GM04503 (cell line): ENCODE results near the gene ARHGAP6.
"Not testable (repeated sequence)": the region's sequence is repeated elsewhere in the genome, so short reads cannot be mapped to it uniquely, and the experiment has no call there.

Experiments used
- DNase-seq: peaks from one replicate; pipeline ENCODE4 v3.0.0-alpha.2; 2012; ENCODE audit warnings: low read depth

ARHGAP6 gene

GRCh38 chrX:11395859-11396258 lies 269.9 kb downstream of the ARHGAP6 start:
- no peak for DNase-seq

- DNase-seq: no peak
Measured at GRCh38 chrX:11393949-11394654, 271.6 kb downstream of the ARHGAP6 start.

DNA sequence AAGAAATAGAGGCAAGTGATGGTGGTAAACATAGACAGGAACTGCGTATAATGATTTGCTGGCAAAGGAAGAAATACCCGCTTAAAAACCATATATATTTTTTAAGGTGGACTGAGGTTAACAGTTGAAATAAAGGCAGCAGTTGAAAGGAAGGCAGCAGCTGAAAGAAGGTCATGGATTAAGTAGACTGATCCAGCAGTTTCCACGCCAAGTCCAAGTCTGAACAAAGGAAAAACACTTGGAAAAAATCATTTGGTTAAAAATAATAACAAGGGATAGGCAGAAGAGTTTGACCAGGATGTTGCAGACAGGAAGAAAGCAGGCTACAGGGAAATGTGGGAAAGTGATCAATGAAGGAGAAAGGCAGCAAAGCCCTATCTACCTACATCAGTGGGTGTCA lies 278.9 kb downstream of the ARHGAP6 start:
- DNase-seq: no peak

- peak; percentile 42 for DNase-seq
Measured at GRCh38 chrX:11386001-11386523, 279.7 kb downstream of the ARHGAP6 start.

DNA sequence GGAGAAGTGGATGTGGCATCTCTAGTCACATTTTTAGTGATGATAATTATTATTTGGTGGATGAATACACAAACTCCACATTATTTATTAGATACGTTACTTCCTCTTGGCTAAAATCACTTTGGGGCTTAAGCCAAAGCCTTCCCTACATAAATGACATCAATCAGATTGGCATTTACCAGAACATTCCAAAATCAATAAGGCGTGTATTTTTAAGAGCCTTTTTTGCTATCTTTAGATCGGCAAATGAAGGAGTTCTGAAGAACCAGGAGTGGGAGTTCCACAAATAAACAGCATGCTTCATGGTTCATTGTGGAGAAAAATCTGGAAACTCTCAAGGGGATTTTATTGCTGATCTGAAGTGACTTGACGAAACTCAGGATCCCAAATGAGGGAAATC lies 282.8 kb downstream of the ARHGAP6 start:
- DNase-seq: no peak

GRCh38 chrX:11381464-11381863 lies 284.3 kb downstream of the ARHGAP6 start:
- DNase-seq: no peak

GRCh38 chrX:11380187-11380844 lies 285.4 kb downstream of the ARHGAP6 start:
- no peak for DNase-seq

GRCh38 chrX:11376163-11376562 lies 289.6 kb downstream of the ARHGAP6 start:
- no peak for DNase-seq

DNA sequence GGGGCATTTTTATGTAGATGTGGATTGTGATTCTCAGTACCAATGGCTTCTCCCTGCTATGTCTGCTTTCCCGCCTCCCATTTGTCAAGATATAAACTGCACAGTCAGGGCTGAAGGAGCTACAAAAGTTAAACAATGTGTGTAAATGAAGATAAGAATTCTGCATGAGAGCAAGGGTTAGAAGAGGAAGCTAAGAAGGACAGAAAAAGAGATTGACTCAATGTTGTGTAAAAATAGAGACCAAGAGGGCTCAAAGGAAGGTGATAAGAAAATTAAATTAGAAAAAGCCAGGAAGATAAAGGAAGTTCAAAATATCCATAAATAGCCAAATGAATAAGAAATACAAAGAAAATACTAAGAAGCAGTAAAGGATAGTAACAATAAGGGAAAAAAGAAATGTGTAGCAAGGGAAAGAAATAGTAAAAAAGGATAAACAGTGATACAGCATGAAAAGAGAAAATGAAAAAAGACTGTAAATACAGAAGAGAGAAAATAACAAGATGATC lies 290.1 kb downstream of the ARHGAP6 start:
- no peak for DNase-seq

DNA sequence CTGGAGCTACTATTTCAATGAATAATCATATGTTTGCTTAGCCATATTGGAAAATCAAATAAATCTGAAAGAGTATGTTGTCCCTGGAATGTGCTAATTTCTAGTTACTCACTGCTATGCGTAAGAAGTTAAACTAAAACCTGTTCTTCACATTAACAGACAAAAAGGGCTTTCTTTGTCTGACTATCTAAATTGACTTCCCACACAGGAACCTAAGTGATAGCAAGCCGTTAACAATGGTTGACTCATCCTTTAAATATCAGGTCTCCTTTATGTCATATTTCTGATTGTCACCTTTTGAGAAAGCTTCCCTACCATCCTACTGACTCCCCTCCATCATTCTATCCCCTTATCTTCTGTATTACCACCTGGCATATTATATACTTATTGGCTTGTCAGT lies 291.1 kb downstream of the ARHGAP6 start:
- DNase-seq: no peak

DNA sequence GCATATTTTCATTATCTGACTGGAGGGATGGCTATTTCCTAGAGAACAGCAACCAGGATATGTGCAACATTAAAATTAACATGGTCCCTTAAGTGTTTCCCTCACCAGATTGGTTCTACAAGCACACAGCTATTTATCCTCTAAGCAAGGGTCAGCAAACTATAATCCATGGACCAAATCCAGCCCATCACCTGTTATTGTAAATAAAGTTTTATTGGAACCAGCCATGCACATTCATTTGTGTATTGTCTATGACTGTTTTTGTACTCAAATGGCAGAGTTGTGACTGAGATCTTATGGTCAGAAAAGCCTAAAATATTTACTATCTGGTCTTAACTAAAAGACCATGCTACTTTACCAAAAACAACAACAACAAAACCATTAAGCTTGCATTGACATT lies 294.6 kb downstream of the ARHGAP6 start:
- DNase-seq: no peak

- no peak for DNase-seq
Measured at GRCh38 chrX:11367609-11368430, 297.9 kb downstream of the ARHGAP6 start.

DNA sequence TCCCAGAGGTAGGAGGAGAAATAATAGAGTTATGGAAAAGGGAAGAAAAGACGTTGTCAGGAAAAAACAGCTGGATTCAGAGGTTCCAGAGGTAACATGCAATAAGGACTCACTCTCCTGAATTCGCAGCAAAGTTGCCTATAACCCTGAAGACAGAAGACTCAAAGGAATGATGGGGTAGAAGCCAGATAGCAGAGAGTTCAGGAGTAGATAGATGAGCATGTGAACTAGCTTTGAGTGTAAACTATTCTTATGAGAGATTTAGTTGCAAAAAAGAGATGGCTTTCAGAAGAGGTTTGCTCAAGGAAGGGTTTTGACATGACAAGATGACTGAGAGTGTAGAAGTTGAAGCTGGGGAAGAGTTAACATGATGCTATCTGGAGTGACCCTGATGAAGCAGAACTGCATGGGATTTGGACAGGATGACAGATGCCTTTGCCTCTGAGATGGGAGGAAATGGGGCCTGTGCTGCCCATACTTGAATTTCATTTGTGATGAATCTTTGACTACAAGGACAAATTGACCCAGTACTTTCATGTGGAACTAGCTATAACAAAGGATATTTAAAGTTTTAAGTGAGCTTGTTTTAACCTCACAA lies 298.6 kb downstream of the ARHGAP6 start:
- DNase-seq: no peak

DNA sequence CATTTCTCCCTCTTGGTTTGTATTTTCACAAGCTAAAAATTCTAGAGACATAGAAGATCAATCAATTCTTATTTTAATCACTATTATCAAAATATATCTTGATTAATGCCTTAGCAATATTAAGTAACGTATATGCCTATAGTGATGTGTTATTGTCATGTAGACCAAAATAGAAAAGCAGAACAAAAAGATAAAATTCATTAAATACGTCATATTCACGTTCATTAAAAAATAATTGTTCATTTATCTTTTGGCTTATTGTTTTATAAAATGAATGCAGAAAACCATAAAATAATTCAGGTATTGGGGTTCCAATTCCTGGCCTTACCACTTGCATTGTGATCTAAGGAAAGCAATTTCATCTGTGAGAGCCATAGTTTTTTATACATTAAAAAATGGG lies 300.3 kb downstream of the ARHGAP6 start:
- DNase-seq: no peak

GRCh38 chrX:11364835-11365234 lies 300.9 kb downstream of the ARHGAP6 start:
- no peak for DNase-seq

DNA sequence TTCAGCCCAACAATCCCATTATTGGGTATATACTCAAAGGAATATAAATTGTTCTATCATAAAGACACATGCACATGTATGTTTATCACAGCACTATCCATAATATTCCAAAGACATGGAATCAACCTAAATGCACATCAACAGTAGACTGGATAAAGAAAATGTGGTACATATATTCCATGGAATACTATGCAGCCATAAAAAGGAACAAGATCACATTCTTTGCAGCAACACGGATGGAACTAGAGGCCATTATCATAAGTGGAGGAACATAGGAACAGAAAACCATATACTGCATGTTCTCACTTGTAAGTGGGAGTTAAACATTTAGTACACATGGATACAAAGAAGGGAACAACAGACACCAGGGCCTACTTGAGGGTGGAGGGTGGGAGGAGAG lies 301.9 kb downstream of the ARHGAP6 start:
- not testable (repeated sequence) for DNase-seq

DNA sequence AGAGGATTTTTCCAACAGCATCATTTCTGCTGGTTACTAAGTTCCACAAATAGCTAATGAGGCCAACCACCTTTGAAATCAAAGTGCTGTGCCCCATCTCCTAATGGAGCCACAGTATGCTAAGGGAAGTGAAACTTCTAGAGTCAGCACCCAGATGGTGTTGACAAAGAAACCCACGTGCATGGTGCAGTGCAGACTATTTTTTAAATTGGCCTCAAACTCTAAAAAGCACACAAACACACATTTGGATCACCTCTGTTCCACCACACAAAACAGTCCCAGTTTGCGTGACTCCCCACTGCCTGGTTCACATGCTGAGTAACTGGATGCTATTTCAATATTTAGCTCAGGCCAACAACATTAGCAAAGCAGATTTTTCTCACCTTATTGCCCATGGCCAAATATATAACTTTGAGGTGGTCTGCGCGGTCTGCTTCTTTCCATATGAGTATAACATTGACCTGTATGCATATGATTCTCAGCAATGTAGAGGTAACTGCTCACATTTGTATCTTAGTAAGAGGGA lies 302.6 kb downstream of the ARHGAP6 start:
- no peak for DNase-seq

DNA sequence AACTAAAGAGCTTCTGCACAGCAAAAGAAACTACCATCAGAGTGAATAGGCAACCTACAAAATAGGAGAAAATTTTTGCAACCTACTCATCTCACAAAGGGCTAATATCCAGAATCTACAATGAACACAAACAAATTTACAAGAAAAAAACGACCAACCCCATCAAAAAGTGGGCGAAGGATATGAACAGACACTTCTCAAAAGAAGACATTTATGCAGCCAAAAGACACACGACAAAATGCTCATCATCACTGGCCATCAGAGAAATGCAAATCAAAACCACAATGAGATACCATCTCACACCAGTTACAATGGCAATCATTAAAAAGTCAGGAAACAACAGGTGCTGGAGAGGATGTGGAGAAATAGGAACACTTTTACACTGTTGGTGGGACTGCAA lies 304.1 kb downstream of the ARHGAP6 start:
- DNase-seq: not testable (repeated sequence)

DNA sequence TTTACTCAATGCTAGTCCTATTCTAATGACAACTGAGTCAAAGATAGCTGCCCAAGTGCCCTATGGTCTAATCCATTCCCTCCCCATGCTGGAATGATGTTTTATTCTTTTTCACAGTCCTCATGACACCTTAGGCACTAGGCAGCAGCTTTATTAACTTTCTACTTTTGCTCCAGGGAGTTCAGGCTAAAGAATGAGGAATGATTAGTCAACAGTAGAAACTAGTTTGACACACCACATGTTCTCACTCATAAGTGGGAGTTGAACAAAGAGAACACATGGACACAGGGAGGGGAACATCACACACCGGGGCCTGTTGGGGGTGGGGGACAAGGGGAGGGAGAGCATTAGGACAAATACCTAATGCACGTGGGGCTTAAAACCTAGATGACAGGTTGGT lies 309.8 kb downstream of the ARHGAP6 start:
- DNase-seq: not testable (repeated sequence)

DNA sequence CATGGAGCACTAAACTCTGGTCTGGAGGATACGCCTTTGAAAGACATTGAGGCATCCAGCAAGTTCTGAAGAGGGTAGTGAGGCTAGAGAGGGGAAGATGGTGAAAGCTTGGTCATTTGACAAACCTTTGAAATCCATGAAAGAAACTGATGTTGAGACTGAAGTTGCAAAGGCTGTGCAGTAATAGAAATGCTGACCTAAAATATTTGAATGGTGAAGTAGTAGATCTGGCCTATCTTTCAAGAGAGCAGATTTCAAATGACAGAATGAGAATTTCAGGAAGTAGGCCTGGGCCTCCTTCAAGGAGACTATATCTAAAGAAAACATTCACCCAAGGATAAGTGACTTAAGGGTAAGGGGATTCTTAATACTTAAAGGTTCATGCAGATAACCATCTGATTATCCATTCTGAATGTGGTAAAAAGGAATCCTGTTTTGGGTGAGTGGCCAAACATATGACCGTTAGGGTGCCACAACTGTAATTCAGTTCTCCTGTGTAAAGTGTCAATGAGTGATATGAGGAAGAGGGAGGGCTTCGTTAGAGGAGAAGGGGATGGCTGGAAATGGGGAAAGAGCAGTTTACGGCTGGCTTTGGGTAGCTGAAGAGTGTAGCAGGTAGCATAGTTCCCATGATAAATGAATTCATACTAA lies 310.3 kb downstream of the ARHGAP6 start:
- DNase-seq: no peak

GRCh38 chrX:11352296-11352741 lies 313.4 kb downstream of the ARHGAP6 start:
- no peak for DNase-seq
